ENCODE measurements around the gene HDAC4. TPM values are rescaled to one million over a fixed set of nuclear protein-coding genes. Genes with fewer than 3 reads are reported as not detected.

The HDAC4 gene
- total and polyA plus RNA-seq, 2 of the 8 experiments (the other 6 are each of a cell fraction or from before 2014, with no cell fraction given), result 15.4 to 31.5 TPM

GRCh38 chr2:239042551-239043320, 358.1 kb downstream of the HDAC4 start (continued):
- TF ChIP-seq CBX5 (IDR thresholded peaks at IDR 0.05; ENCODE audit: low read depth, low read length), result no peak
- no peak for TF ChIP-seq CHD2 (IDR thresholded peaks at IDR 0.05; ENCODE audit: low read length)
- no peak for TF ChIP-seq YY1 (IDR thresholded peaks at IDR 0.05; ENCODE audit: low read depth, low read length)
- TF ChIP-seq HDAC2 (IDR thresholded peaks at IDR 0.05; ENCODE audit: borderline replicate concordance in 1 of 2, low read depth in 2 of 2, low read length in 2 of 2), result no peak
- no peak for TF ChIP-seq SP4 (IDR thresholded peaks at IDR 0.05; ENCODE audit: low read length)
- no peak for TF ChIP-seq BACH1 (IDR thresholded peaks at IDR 0.05; ENCODE audit: low read length)

All from H1 (cell line).